Measurements from ENCODE around the gene CCL3. TPM values are rescaled to one million over a fixed set of nuclear protein-coding genes. Genes with fewer than 3 reads are reported as not detected.

The CCL3 gene
- total and polyA plus RNA-seq, 2 of the 4 experiments (the other 2 are of a cell fraction), result not detected

GRCh38 chr17:36069136-36069535 lies 20.8 kb downstream of the CCL3 start:
- ATAC-seq (ENCODE audit: low read depth), result no peak
- Histone ChIP-seq H3K23ac (ENCODE audit: low read depth, low read length) (no peak overlapping the region), H2AFZ (replicated peaks; ENCODE audit: low read length, poor library complexity) (no peak overlapping the region), H2BK15ac (ENCODE audit: low read depth, low read length) (no peak overlapping the region), H3K4me3 (ENCODE audit: insufficient read depth, low read depth, low read length) (no peak overlapping the region), H2AK9ac (replicated peaks; ENCODE audit: low read depth, low read length, poor library complexity) (no peak overlapping the region), H3K9me3 (ENCODE audit: control insufficient read depth, insufficient read depth, low read length) (no peaks in the 10 kb centered on the region), H3K9ac (ENCODE audit: low read depth, low read length) (no peak overlapping the region), H4K91ac (ENCODE audit: insufficient read depth, low read depth, low read length) (no peak overlapping the region), H3K9me1 (ENCODE audit: insufficient read depth, low read length) (no peaks in the 10 kb centered on the region), H3K4me1 (ENCODE audit: control insufficient read depth, insufficient read depth, low read length) (no peaks in the 10 kb centered on the region), H3K27ac (ENCODE audit: insufficient read depth, low read length) (no peak overlapping the region), H3K27me3 (ENCODE audit: control insufficient read depth, insufficient read depth, low read length) (peaks cover 1% of the 10 kb centered on the region; the same call in 1 of the 2 replicates), H2AK5ac (ENCODE audit: low read depth, low read length) (no peak overlapping the region), H4K20me1 (ENCODE audit: insufficient read depth, low read length) (no peaks in the 10 kb centered on the region), H4K5ac (ENCODE audit: low read depth, low read length) (no peak overlapping the region), H2BK20ac (ENCODE audit: low read depth, low read length) (no peak overlapping the region), H4K8ac (ENCODE audit: low read depth in 2 of 2, low read length in 2 of 2) (no peak overlapping the region), H3K14ac (replicated peaks; ENCODE audit: low read depth, low read length) (no peak overlapping the region), H3K4ac (ENCODE audit: low read depth, low read length) (no peak overlapping the region), H3K18ac (ENCODE audit: low read depth, low read length) (no peak overlapping the region), H3K56ac (ENCODE audit: extremely low read depth, insufficient read depth, low read length) (no peak overlapping the region), H3K79me1 (ENCODE audit: low read depth in 1 of 2, low read length in 2 of 2) (no peaks in the 10 kb centered on the region), H2BK120ac (ENCODE audit: low read depth, low read length) (no peak overlapping the region), H3K36me3 (ENCODE audit: control insufficient read depth, insufficient read depth, low read length) (no peaks in the 10 kb centered on the region), H2BK5ac (ENCODE audit: low read depth, low read length, poor library complexity, severe bottlenecking) (no peak overlapping the region), H3K4me2 (ENCODE audit: low read depth, low read length) (no peak overlapping the region)
- no TSS peak for BruUV-seq (replicated peaks)
- TF ChIP-seq CEBPB (IDR thresholded peaks at IDR 0.05; ENCODE audit: low read depth, low read length), result no peak
- TF ChIP-seq RAD21 (IDR thresholded peaks at IDR 0.05; ENCODE audit: low read length), result no peak
- TF ChIP-seq RFX5 (IDR thresholded peaks at IDR 0.05; ENCODE audit: low read depth, low read length), result no peak
- TF ChIP-seq RCOR1 (IDR thresholded peaks at IDR 0.05; ENCODE audit: insufficient replicate concordance, low read length), result no peak
- no peak for TF ChIP-seq MAFK (IDR thresholded peaks at IDR 0.05; ENCODE audit: low read depth, low read length)
- TF ChIP-seq, protein P1, sequence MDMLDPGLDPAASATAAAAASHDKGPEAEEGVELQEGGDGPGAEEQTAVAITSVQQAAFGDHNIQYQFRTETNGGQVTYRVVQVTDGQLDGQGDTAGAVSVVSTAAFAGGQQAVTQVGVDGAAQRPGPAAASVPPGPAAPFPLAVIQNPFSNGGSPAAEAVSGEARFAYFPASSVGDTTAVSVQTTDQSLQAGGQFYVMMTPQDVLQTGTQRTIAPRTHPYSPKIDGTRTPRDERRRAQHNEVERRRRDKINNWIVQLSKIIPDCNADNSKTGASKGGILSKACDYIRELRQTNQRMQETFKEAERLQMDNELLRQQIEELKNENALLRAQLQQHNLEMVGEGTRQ (IDR thresholded peaks at IDR 0.05; ENCODE audit: low read depth, low read length), result no peak
- TF ChIP-seq POLR2A (IDR thresholded peaks at IDR 0.05; ENCODE audit: low read depth, low read length), result no peak
- no peak for TF ChIP-seq FOS (IDR thresholded peaks at IDR 0.05; ENCODE audit: low read depth, low read length)
- no peak for TF ChIP-seq ELK1 (IDR thresholded peaks at IDR 0.05; ENCODE audit: borderline replicate concordance, low read depth, low read length)
- intact Hi-C loops (cut with micrococcal nuclease), result loop anchor here (10.0 kb wide), 1 partner anchor 76 kb away; no protein-coding TSS in a partner anchor
- CTCF ChIA-PET, result no interaction called here
- POLR2A ChIA-PET (ENCODE audit: unreplicated experiment), result no interaction called here
- dilution Hi-C loops (cut with HindIII; ENCODE audit: low sequenced_read_pairs, unreplicated experiment), result no loop called here
- DNase-seq, result no peak
- in situ Hi-C loops (cut with MboI; ENCODE audit: low sequenced_read_pairs), result no loop called here
